Naive thymus-derived CD4-positive, alpha-beta T cell (primary cell): Measurements from ENCODE around the gene NUDT4. TPM values are rescaled to one million over a fixed set of nuclear protein-coding genes. Genes with fewer than 3 reads are reported as not detected.
"Not testable (repeated sequence)": the region's sequence is repeated elsewhere in the genome, so short reads cannot be mapped to it uniquely, and the experiment has no call there.

Source experiments
- ATAC-seq: fragments of 150-1000 bp; cut with Tn5 transposase; 2 replicates; pipeline ENCODE4 v1.10.0; 2021; ENCODE audit warnings: mild to moderate bottlenecking, moderate library complexity
- CTCF ChIA-PET: fragments of 350-600 bp; sonication (Branson Sonifier 250); formaldehyde crosslinking; loops from one replicate; lab custom pipeline; 2021; ENCODE audit warnings: antibody characterized with exemption; lab: Charles Lee
- POLR2A ChIA-PET: fragments of 350-600 bp; sonication (Branson Sonifier 250); formaldehyde crosslinking; loops from one replicate; lab custom pipeline; 2021; ENCODE audit warnings: antibody characterized with exemption, inconsistent platforms; lab: Charles Lee
- DNase-seq, 9 donors: peaks; one replicate each; pipeline versions ENCODE4 v3.0.0 to v3.0.0-alpha.2; 2020 to 2022; ENCODE audit warnings: mixed read lengths in 1 of 9
- H3K27ac ChIP-seq: one replicate; pipeline ENCODE4 v1.7.0; 2013; ENCODE audit warnings: mild to moderate bottlenecking, low read depth, low read length, moderate library complexity
- H3K27me3 ChIP-seq, 2 donors: one replicate each; pipeline ENCODE4 v1.7.0; 2013; ENCODE audit warnings: low read length in 2 of 2, mild to moderate bottlenecking in 2 of 2, moderate library complexity in 2 of 2; ENCODE audit not compliant: control insufficient read depth in 2 of 2, insufficient read depth in 2 of 2
- H3K36me3 ChIP-seq, 3 experiments: 1 replicate in 2 of 3; 2 replicates in 1 of 3; pipeline ENCODE4 v1.7.0; 2013; ENCODE audit warnings: low read length in 3 of 3, mild to moderate bottlenecking in 3 of 3, moderate library complexity in 1 of 3; ENCODE audit not compliant: insufficient read depth in 3 of 3, control insufficient read depth in 2 of 3
- H3K4me1 ChIP-seq, 2 donors: one replicate each; pipeline ENCODE4 v1.7.0; 2013; ENCODE audit warnings: low read length in 2 of 2, mild to moderate bottlenecking in 2 of 2, moderate library complexity in 1 of 2; ENCODE audit not compliant: control insufficient read depth in 2 of 2, insufficient read depth in 2 of 2
- H3K4me3 ChIP-seq: 2 replicates; pipeline ENCODE4 v1.7.0; 2013; ENCODE audit warnings: mild to moderate bottlenecking, low read length
- H3K9me3 ChIP-seq, 3 experiments: 1 replicate in 2 of 3; 2 replicates in 1 of 3; pipeline ENCODE4 v1.7.0; 2013; ENCODE audit warnings: low read length in 3 of 3; ENCODE audit not compliant: control insufficient read depth in 2 of 3
- H3K27ac Mint-ChIP-seq, 9 donors: one replicate each; pipeline ENCODE4 v1.8.0; 2020 to 2022; ENCODE audit warnings: mixed read lengths in 9 of 9, mild to moderate bottlenecking in 8 of 9, moderate library complexity in 5 of 9, inconsistent platforms in 2 of 9
- H3K27me3 Mint-ChIP-seq, 5 donors: one replicate each; pipeline ENCODE4 v1.8.0; 2021 to 2022; ENCODE audit warnings: mixed read lengths in 5 of 5, mild to moderate bottlenecking in 1 of 5
- H3K36me3 Mint-ChIP-seq, 5 donors: one replicate each; pipeline ENCODE4 v1.8.0; 2020 to 2022; ENCODE audit warnings: mixed read lengths in 5 of 5, mild to moderate bottlenecking in 3 of 5, inconsistent platforms in 1 of 5
- H3K4me1 Mint-ChIP-seq, 7 donors: one replicate each; pipeline ENCODE4 v1.8.0; 2020 to 2022; ENCODE audit warnings: mixed read lengths in 7 of 7, mild to moderate bottlenecking in 3 of 7, inconsistent platforms in 1 of 7
- H3K4me3 Mint-ChIP-seq, 10 donors: one replicate each; pipeline ENCODE4 v1.8.0; 2020 to 2022; ENCODE audit warnings: mild to moderate bottlenecking in 10 of 10, mixed read lengths in 10 of 10, moderate library complexity in 6 of 10, inconsistent platforms in 2 of 10
- H3K9me3 Mint-ChIP-seq, 11 donors: one replicate each; pipeline ENCODE4 v1.8.0; 2020 to 2022; ENCODE audit warnings: mixed read lengths in 11 of 11, mild to moderate bottlenecking in 4 of 11, inconsistent platforms in 1 of 11, moderate library complexity in 1 of 11
- intact Hi-C, 2 donors: fragments of 100-400 bp; cut with micrococcal nuclease; formaldehyde crosslinking; loops; one replicate each; pipeline ENCODE4 v1.15.1; 2023
- polyA plus RNA-seq, 2 donors: library from polyadenylated mRNA; unstranded; fragments of 300-500 nt; fragmentation: Illumina TruSeq; gene quantifications; one replicate each; pipeline ENCODE4 v1.2.3, GENCODE V29; 2021
- total RNA-seq, 6 experiments: library from RNA in 5 of 6; stranded (reverse) in 5 of 6; gene quantifications; 1 replicate in 5 of 6; 2 replicates in 1 of 6; pipeline ENCODE4 v1.2.3 and lab custom pipeline; 2021 to 2026

The NUDT4 gene
- total and polyA plus RNA-seq, 7 experiments from 2014 or later = 37.1 to 85.1 (median 51.2) TPM

GRCh38 chr12:93408813-93409212 is 31.1 kb downstream of the NUDT4 start:
- Mint-ChIP-seq H3K9me3 (peaks cover 0 to 2% (median 0%) of the 10 kb centered on the region in 11 donors), H3K27ac (peak overlapping the region in 8 of 9 donors; percentile 5 to 90 (median 60)), H3K4me3 (no peak overlapping the region), H3K27me3 (no peaks in the 10 kb centered on the region), H3K36me3 (peaks cover 3 to 32% (median 20%) of the 10 kb centered on the region in 5 donors), H3K4me1 (peaks cover 29 to 58% (median 49%) of the 10 kb centered on the region in 7 donors)
- ChIA-PET CTCF (no interaction called here), POLR2A (interaction anchor here (1.6 kb wide), 1 partner anchor 28 kb away, joined by 5 read pairs; no protein-coding TSS in a partner anchor)
- Histone ChIP-seq H3K4me3 (no peak overlapping the region), H3K27ac (no peak overlapping the region), H3K9me3 (no peaks in the 10 kb centered on the region), H3K36me3 (peaks cover 0 to 24% (median 0%) of the 10 kb centered on the region in 3 experiments), H3K27me3 (no peaks in the 10 kb centered on the region), H3K4me1 (peaks cover 5 to 15% of the 10 kb centered on the region in 2 donors)
- no peak for DNase-seq
- no peak for ATAC-seq
- intact Hi-C loops = no loop called here

DNA sequence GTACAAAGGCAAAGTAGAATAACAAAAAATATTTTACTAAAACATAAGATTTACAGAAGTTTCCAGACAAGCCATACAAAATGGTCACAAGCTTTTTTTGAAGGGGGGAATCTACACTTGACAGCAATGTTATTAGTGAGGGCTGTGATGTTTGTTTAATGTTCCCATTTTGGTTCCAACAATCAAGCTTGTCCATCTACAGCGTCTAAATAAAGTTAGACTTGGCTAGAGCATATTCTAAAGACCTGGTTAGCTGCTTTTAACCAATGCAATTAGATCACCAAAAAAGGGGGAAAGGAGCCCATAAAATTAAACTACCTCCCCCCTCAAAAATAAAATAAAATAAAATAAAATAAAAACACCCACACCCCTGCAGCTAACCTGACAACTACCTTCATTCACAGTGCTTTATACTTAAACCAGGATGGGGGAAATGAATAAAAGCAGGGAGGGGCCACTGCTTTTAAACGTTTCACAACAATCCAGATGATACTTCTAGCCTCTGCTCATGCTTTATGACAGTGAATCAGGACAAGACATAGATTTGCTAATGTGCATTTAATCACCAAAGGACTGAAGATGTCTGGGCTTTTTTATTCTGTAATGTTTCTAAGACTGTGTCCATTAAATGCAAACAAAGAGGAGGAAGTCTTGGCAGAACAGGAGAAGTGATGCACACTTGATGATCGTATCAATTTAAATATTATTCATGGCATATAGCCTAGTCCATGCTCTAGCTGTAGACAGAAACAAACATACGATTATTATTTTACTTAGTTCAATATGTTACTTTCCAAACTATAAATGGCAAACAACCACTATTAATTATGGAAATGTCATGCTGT is 31.8 kb downstream of the NUDT4 start:
- H3K9me3 ChIP-seq, DNase-seq, ATAC-seq, H3K4me3 Mint-ChIP-seq, H3K9me3 Mint-ChIP-seq, POLR2A ChIA-PET, H3K4me3 ChIP-seq, H3K27me3 Mint-ChIP-seq, H3K27me3 ChIP-seq, H3K27ac ChIP-seq: not testable (repeated sequence)
- CTCF ChIA-PET = interaction anchor here (0.6 to 2.4 kb wide), 2 partner anchors 11 to 614 kb away, joined by 3 to 14 read pairs; no protein-coding TSS in a partner anchor
- peak overlapping the region in 5 of 9 donors; percentile 5 to 90 (median 63) for H3K27ac Mint-ChIP-seq
- Histone ChIP-seq H3K36me3 (peaks cover 0 to 24% (median 0%) of the 10 kb centered on the region in 3 experiments), H3K4me1 (peaks cover 5 to 15% of the 10 kb centered on the region in 2 donors)
- peaks cover 3 to 33% (median 18%) of the 10 kb centered on the region in 5 donors for H3K36me3 Mint-ChIP-seq
- intact Hi-C loops = loop anchor here in 1 of 2 donors (1.0 kb wide), 1 partner anchor 10 kb away; no protein-coding TSS in a partner anchor
- H3K4me1 Mint-ChIP-seq = peaks cover 31 to 57% (median 52%) of the 10 kb centered on the region in 7 donors

- H3K4me1 ChIP-seq = peaks cover 5 to 18% of the 10 kb centered on the region in 2 donors
- peak overlapping the region; percentile 6 to 90 (median 74) for H3K27ac Mint-ChIP-seq
- intact Hi-C loops, H3K9me3 Mint-ChIP-seq, ATAC-seq, H3K4me3 ChIP-seq, H3K27me3 Mint-ChIP-seq, DNase-seq, H3K27me3 ChIP-seq, H3K9me3 ChIP-seq: not testable (repeated sequence)
- H3K4me1 Mint-ChIP-seq = peaks cover 44 to 72% (median 66%) of the 10 kb centered on the region in 7 donors
- CTCF ChIA-PET = interaction anchor here (0.6 to 2.4 kb wide), 5 partner anchors 9 to 691 kb away, joined by 3 to 14 read pairs (median 3); no protein-coding TSS in a partner anchor
- POLR2A ChIA-PET = interaction anchor here (0.7 to 0.8 kb wide), 3 partner anchors 66 to 1672 kb away, joined by 3 read pairs; no protein-coding TSS in a partner anchor
- peaks cover 0 to 24% (median 0%) of the 10 kb centered on the region in 3 experiments for H3K36me3 ChIP-seq
- H3K27ac ChIP-seq = peak overlapping the region; percentile 47
- H3K36me3 Mint-ChIP-seq = peaks cover 3 to 28% (median 16%) of the 10 kb centered on the region in 5 donors
- H3K4me3 Mint-ChIP-seq = peak overlapping the region in 4 of 10 donors; percentile 18 to 49 (median 44)
Observed at GRCh38 chr12:93411060-93411459, 33.3 kb downstream of the NUDT4 start.

DNA sequence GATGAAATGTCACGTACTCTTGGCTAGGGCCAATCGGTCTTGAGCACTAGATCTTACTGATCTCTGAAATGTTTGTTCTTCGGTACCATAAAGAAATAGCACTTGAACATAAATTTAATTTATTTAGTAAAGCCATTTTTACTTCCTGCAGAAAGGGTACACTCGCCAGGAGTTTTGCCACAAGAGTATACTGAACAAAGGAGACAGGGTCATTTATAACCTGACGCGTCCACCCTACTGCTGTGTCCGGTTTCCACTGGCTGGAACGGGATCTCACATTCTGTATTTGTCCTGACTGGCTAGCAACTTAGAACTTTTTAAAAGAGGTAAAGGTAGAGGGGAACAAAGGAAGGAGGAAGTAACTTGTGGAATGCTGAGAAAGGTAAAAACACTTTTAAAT is 34.7 kb downstream of the NUDT4 start:
- intact Hi-C loops = not testable (repeated sequence)

DNA sequence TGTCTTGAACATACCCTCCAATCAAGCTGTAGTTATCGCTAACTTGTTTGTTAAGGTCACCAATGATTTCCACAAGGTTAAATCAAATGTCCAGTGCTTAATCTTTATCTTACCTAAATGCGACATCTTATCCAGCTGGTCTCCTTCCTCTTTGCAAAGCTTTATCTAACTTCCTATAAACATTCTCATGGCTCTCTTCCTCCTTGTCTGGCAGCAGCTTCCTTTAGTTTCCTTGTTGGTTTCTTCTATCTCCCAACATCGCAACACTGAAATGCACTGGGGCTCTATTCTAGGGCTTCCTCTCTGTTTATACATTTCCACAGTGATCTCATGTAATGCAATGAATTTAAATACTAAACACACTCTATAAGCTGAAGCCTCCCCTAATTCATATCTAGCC is 35.3 kb downstream of the NUDT4 start:
- H3K36me3 ChIP-seq = peaks cover 0 to 19% (median 0%) of the 10 kb centered on the region in 3 experiments
- CTCF ChIA-PET = interaction anchor here (0.5 to 1.9 kb wide), 5 partner anchors 10 to 1607 kb away, joined by 3 to 4 read pairs (median 3); no protein-coding TSS in a partner anchor
- POLR2A ChIA-PET = interaction anchor here (0.6 kb wide), 1 partner anchor 24 kb away, joined by 3 read pairs; no protein-coding TSS in a partner anchor
- Mint-ChIP-seq H3K4me3 (peak overlapping the region in 6 of 10 donors; percentile 10 to 44 (median 22)), H3K27ac (peak overlapping the region; percentile 6 to 90 (median 74)), H3K4me1 (peaks cover 52 to 84% (median 72%) of the 10 kb centered on the region in 7 donors), H3K36me3 (peaks cover 3 to 24% (median 16%) of the 10 kb centered on the region in 5 donors), H3K27me3 (no peaks in the 10 kb centered on the region), H3K9me3 (no peaks in the 10 kb centered on the region)
- H3K27me3 ChIP-seq = no peaks in the 10 kb centered on the region
- DNase-seq = no peak
- H3K27ac ChIP-seq = no peak overlapping the region
- peaks cover 5 to 31% of the 10 kb centered on the region in 2 donors for H3K4me1 ChIP-seq
- no peak overlapping the region for H3K4me3 ChIP-seq
- H3K9me3 ChIP-seq = no peaks in the 10 kb centered on the region
- intact Hi-C loops = no loop called here
- ATAC-seq = no peak

More for the DNA sequence above, 34.7 kb downstream of the NUDT4 start:
- not testable (repeated sequence) for H3K4me3 ChIP-seq, ATAC-seq, DNase-seq, H3K27me3 Mint-ChIP-seq, H3K9me3 Mint-ChIP-seq, H3K27ac ChIP-seq, H3K9me3 ChIP-seq, H3K27me3 ChIP-seq
- H3K4me1 ChIP-seq = peaks cover 5 to 30% of the 10 kb centered on the region in 2 donors
- POLR2A ChIA-PET = interaction anchor here (0.6 kb wide), 1 partner anchor 25 kb away, joined by 3 read pairs; no protein-coding TSS in a partner anchor
- peak overlapping the region in 5 of 10 donors; percentile 24 to 65 (median 48) for H3K4me3 Mint-ChIP-seq
- CTCF ChIA-PET = interaction anchor here (0.6 to 1.1 kb wide), 2 partner anchors 157 to 1608 kb away, joined by 3 read pairs; no protein-coding TSS in a partner anchor
- peak overlapping the region in 8 of 9 donors; percentile 26 to 90 (median 78) for H3K27ac Mint-ChIP-seq
- peaks cover 51 to 82% (median 77%) of the 10 kb centered on the region in 7 donors for H3K4me1 Mint-ChIP-seq
- H3K36me3 ChIP-seq = peaks cover 0 to 24% (median 0%) of the 10 kb centered on the region in 3 experiments
- H3K36me3 Mint-ChIP-seq = peaks cover 3 to 27% (median 16%) of the 10 kb centered on the region in 5 donors
